Astrocyte of the spinal cord (primary cell): ENCODE data around the gene ZDHHC6.

Experiments used
- DNase-seq: peaks from one replicate; pipeline ENCODE4 v3.0.0; 2011; ENCODE audit warnings: low read depth, low spot score
- H3K4me3 ChIP-seq: 2 replicates; pipeline ENCODE4 v1.5.1; 2011; ENCODE audit warnings: low read depth, mild to moderate bottlenecking, low read length, moderate library complexity
- CTCF ChIP-seq: IDR thresholded peaks from 2 replicates; pipeline ENCODE4 v1.5.1; 2012; ENCODE audit warnings: low read depth, mild to moderate bottlenecking, low read length, inconsistent platforms
- in situ Hi-C: cut with HindIII; loops from 2 replicates; pipeline ENCODE4 v1.10.0; 2017; ENCODE audit warnings: low sequenced_read_pairs

ZDHHC6 gene

DNA sequence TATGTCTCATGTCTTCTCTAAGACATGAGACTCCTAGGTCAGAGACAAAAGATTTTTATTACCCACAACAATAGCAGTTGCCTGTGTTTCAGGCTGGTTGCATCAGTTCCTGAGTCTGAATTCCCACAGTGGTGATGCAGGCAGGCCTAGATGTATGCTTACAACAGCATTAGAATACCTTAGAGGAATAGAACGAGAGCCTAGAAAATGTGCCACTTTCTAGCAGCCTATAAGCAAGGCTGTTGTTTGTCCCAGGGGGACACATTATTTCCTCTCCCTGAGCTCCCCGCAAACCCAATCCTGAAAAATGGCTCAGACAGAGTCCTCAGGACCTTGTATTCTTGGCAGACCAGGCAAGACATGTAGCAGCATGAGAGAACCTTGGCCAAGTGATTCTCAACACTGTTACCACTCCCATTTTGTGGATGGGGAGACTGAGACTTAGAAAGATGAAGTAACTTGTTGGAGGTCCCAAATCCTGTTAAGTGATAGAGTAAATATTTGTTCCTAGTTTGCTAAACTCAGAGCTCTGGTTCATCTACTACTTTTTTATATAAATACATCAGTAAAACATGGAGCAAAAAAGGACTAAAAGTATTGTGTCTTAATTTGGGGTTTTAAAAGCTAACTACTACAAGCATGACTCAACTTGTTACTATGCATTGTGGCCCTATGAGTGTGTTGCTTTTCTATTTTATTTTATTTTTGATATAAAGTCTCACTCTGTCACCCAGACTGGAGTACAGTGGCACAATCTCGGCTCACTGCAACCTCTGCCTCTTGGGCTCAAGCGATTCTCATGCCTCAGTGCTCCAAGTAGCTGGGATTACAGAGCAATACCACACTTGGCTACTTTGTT, 14.5 kb upstream of the ZDHHC6 start:
- in situ Hi-C loops, result no loop called here
- DNase-seq, result peak; percentile 46
- TF ChIP-seq CTCF, result no peak
- no peak overlapping the region for H3K4me3 ChIP-seq

DNA sequence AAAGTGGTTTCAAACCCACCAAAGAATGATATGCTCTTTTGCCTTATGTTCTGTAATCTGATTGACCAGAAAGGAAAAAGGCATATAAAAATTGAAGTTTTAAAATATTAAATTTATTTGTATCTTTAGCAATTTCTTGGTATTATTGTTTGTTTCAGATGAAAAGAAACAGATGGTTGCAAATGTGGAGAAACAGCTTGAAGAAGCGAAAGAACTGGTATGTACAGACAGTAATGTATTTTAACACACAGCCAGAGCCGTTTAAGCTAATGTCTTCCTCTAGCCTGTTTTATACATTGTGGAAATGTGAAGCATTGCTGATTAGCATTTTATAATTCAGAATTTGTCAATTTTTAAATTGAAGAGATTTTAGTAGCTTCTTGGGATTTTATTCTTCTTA, 13.7 kb upstream of the ZDHHC6 start:
- no peak overlapping the region for H3K4me3 ChIP-seq
- no peak for TF ChIP-seq CTCF
- in situ Hi-C loops, result no loop called here
- DNase-seq, result no peak

- DNase-seq, result no peak
Measured at GRCh38 chr10:112456533-112456932, 9.8 kb upstream of the ZDHHC6 start.

DNA sequence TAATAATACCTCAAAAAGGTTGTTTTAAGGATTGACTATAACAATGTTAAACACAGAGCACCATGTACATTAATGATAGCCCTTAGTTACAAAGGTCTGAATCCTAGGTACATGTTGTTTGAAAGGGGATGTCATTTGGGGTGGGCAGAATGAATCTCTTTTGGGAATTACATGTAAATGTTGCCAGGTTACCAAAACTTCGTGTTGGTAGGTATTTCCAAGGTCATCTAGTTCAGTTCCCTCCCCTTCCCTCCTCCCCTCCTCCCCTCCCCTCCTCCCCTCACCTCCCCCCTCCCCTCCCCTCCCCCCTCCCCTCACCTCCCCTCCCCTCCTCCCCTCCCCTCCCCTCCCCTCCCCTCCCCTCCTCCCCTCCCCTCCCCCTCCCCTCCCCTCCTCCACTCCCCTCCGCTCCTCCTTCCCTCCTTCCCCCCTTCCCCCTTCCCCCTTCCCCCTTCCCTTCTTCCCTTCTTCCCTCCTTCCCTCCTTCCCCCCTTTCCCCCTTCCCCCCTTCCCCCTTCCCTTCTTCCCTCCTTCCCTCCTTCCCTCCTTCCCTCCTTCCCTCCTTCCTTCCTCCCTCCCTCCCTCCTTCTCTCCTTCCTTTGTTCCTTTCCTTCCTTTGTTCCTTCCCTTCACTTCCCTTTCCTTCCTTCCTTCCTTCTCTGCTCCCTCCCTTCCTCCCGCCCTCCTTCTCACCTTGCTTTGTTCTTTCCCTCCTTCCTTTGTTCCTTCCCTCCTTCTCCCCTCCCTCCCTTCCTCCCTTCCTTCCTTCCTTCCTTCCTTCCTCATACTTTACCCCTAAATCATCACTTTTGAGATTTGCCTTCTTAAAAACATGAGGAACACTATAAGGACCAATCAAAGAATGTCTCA, 8.4 kb upstream of the ZDHHC6 start:
- TF ChIP-seq CTCF, result no peak

More at GRCh38 chr10:112456533-112456932, 9.8 kb upstream of the ZDHHC6 start:
- no peak overlapping the region for H3K4me3 ChIP-seq
- in situ Hi-C loops, result no loop called here
- TF ChIP-seq CTCF, result no peak

GRCh38 chr10:112448888-112449287, 2.2 kb upstream of the ZDHHC6 start:
- no peak for TF ChIP-seq CTCF
- in situ Hi-C loops, result no loop called here
- DNase-seq, result no peak
- H3K4me3 ChIP-seq, result no peak overlapping the region

More for the DNA sequence above, 8.4 kb upstream of the ZDHHC6 start:
- H3K4me3 ChIP-seq, result no peak overlapping the region
- DNase-seq, result no peak
- in situ Hi-C loops, result no loop called here

GRCh38 chr10:112447620-112447928, 860 bp upstream of the ZDHHC6 start:
- H3K4me3 ChIP-seq, result peak overlapping the region; percentile 100
- in situ Hi-C loops, result no loop called here
- TF ChIP-seq CTCF, result no peak
- no peak for DNase-seq
